Activated T-helper 17 cell treated with anti-CD3 and anti-CD28 coated beads, Interleukin-2, amount 50 U/mL, for 72 hours (primary cell): ENCODE data around the gene MKI67. TPM values are rescaled to one million over a fixed set of nuclear protein-coding genes. Genes with fewer than 3 reads are reported as not detected.
"Not testable (repeated sequence)": the region's sequence is repeated elsewhere in the genome, so short reads cannot be mapped to it uniquely, and the experiment has no call there.

Experiments
- ATAC-seq: fragments of 150-1000 bp; cut with Tn5 transposase; replicated peaks from 2 replicates; pipeline ENCODE4 v1.10.0; 2021; ENCODE audit warnings: mild to moderate bottlenecking, moderate library complexity
- H3K27ac Mint-ChIP-seq: one replicate; pipeline ENCODE4 v1.8.0; 2022; ENCODE audit warnings: mixed read lengths
- H3K27me3 Mint-ChIP-seq: one replicate; pipeline ENCODE4 v1.8.0; 2022; ENCODE audit warnings: mixed read lengths
- H3K36me3 Mint-ChIP-seq: one replicate; pipeline ENCODE4 v1.8.0; 2022; ENCODE audit warnings: low read depth, mild to moderate bottlenecking, mixed read lengths
- H3K4me1 Mint-ChIP-seq: one replicate; pipeline ENCODE4 v1.8.0; 2022; ENCODE audit warnings: mixed read lengths
- H3K4me3 Mint-ChIP-seq: one replicate; pipeline ENCODE4 v1.8.0; 2022; ENCODE audit warnings: mild to moderate bottlenecking, mixed read lengths
- H3K9me3 Mint-ChIP-seq: one replicate; pipeline ENCODE4 v1.8.0; 2022; ENCODE audit warnings: mixed read lengths
- total RNA-seq, 2 donors: library from RNA; stranded (reverse); gene quantifications; one replicate each; pipeline ENCODE4 v1.2.3, GENCODE V29; 2022

Gene MKI67
- total RNA-seq, result 100 to 1,000 TPM; 262 to 281 TPM

GRCh38 chr10:128125944-128126764 is at the start of gene MKI67:
TSS of gene MKI67 (minus strand) at chr10:128126423. CDS start at chr10:128125667, 756 bp downstream.
- H3K36me3 Mint-ChIP-seq, result peaks cover 42% of the 10 kb centered on the region
- peak within 1 kb of the TSS; percentile 88 for H3K4me3 Mint-ChIP-seq
- H3K4me1 Mint-ChIP-seq, result peaks cover 10% of the 10 kb centered on the region
- peak within 1 kb of the TSS; percentile 87 for H3K27ac Mint-ChIP-seq
- H3K9me3 Mint-ChIP-seq, result no peaks in the 10 kb centered on the region
- peak; percentile 94 for ATAC-seq
- H3K27me3 Mint-ChIP-seq, result peaks cover 5% of the 10 kb centered on the region

GRCh38 chr10:128174581-128175559 is 48.6 kb upstream of the MKI67 start:
- Mint-ChIP-seq H3K9me3 (peaks cover 3% of the 10 kb centered on the region), H3K27me3 (peaks cover 3% of the 10 kb centered on the region), H3K4me3 (no peak overlapping the region), H3K36me3 (no peaks in the 10 kb centered on the region), H3K27ac (no peak overlapping the region), H3K4me1 (no peaks in the 10 kb centered on the region)
- ATAC-seq, result no peak

GRCh38 chr10:128173386-128173785 is 47.2 kb upstream of the MKI67 start:
- peaks cover 3% of the 10 kb centered on the region for H3K9me3 Mint-ChIP-seq
- no peak overlapping the region for H3K4me3 Mint-ChIP-seq
- no peaks in the 10 kb centered on the region for H3K4me1 Mint-ChIP-seq
- no peak for ATAC-seq
- no peak overlapping the region for H3K27ac Mint-ChIP-seq
- H3K27me3 Mint-ChIP-seq, result peaks cover 6% of the 10 kb centered on the region
- H3K36me3 Mint-ChIP-seq, result no peaks in the 10 kb centered on the region

- H3K27ac Mint-ChIP-seq, result no peak overlapping the region
- H3K4me3 Mint-ChIP-seq, result no peak overlapping the region
- no peaks in the 10 kb centered on the region for H3K36me3 Mint-ChIP-seq
- H3K27me3 Mint-ChIP-seq, result peaks cover 6% of the 10 kb centered on the region
- H3K9me3 Mint-ChIP-seq, result peaks cover 3% of the 10 kb centered on the region
- no peaks in the 10 kb centered on the region for H3K4me1 Mint-ChIP-seq
- ATAC-seq, result no peak
Observed at GRCh38 chr10:128172756-128173155, 46.5 kb upstream of the MKI67 start.

- ATAC-seq, result no peak
- H3K36me3 Mint-ChIP-seq, result no peaks in the 10 kb centered on the region
- no peak overlapping the region for H3K27ac Mint-ChIP-seq
Observed at GRCh38 chr10:128169811-128170379, 43.7 kb upstream of the MKI67 start.

GRCh38 chr10:128167926-128168520 is 41.8 kb upstream of the MKI67 start:
- H3K9me3 Mint-ChIP-seq, result no peaks in the 10 kb centered on the region
- no peak for ATAC-seq
- H3K27me3 Mint-ChIP-seq, result peaks cover 6% of the 10 kb centered on the region
- no peak overlapping the region for H3K4me3 Mint-ChIP-seq
- no peak overlapping the region for H3K27ac Mint-ChIP-seq
- H3K4me1 Mint-ChIP-seq, result no peaks in the 10 kb centered on the region
- no peaks in the 10 kb centered on the region for H3K36me3 Mint-ChIP-seq

More at GRCh38 chr10:128169811-128170379, 43.7 kb upstream of the MKI67 start:
- Mint-ChIP-seq H3K27me3 (peaks cover 6% of the 10 kb centered on the region), H3K4me1 (no peaks in the 10 kb centered on the region), H3K4me3 (no peak overlapping the region), H3K9me3 (peaks cover 3% of the 10 kb centered on the region)

GRCh38 chr10:128167123-128167522 is 40.9 kb upstream of the MKI67 start:
- not testable (repeated sequence) for H3K27ac Mint-ChIP-seq, H3K9me3 Mint-ChIP-seq, H3K36me3 Mint-ChIP-seq, H3K4me3 Mint-ChIP-seq, ATAC-seq, H3K4me1 Mint-ChIP-seq, H3K27me3 Mint-ChIP-seq

- Mint-ChIP-seq H3K9me3 (no peaks in the 10 kb centered on the region), H3K4me3 (no peak overlapping the region), H3K4me1 (no peaks in the 10 kb centered on the region), H3K36me3 (no peaks in the 10 kb centered on the region), H3K27me3 (peaks cover 7% of the 10 kb centered on the region), H3K27ac (no peak overlapping the region)
- ATAC-seq, result no peak
Observed at GRCh38 chr10:128166151-128166550, 39.9 kb upstream of the MKI67 start.

- H3K27me3 Mint-ChIP-seq, result peaks cover 7% of the 10 kb centered on the region
- no peak overlapping the region for H3K27ac Mint-ChIP-seq
- H3K4me1 Mint-ChIP-seq, result no peaks in the 10 kb centered on the region
- ATAC-seq, result no peak
- no peak overlapping the region for H3K4me3 Mint-ChIP-seq
- H3K9me3 Mint-ChIP-seq, result no peaks in the 10 kb centered on the region
- no peaks in the 10 kb centered on the region for H3K36me3 Mint-ChIP-seq
Observed at GRCh38 chr10:128165536-128165935, 39.3 kb upstream of the MKI67 start.

GRCh38 chr10:128163701-128164100 is 37.5 kb upstream of the MKI67 start:
- no peak for ATAC-seq
- Mint-ChIP-seq H3K4me1 (no peaks in the 10 kb centered on the region), H3K27ac (no peak overlapping the region), H3K4me3 (no peak overlapping the region), H3K9me3 (no peaks in the 10 kb centered on the region), H3K36me3 (no peaks in the 10 kb centered on the region), H3K27me3 (peaks cover 9% of the 10 kb centered on the region)

- Mint-ChIP-seq H3K4me1 (no peaks in the 10 kb centered on the region), H3K4me3 (no peak overlapping the region), H3K9me3 (no peaks in the 10 kb centered on the region), H3K36me3 (no peaks in the 10 kb centered on the region), H3K27me3 (peaks cover 13% of the 10 kb centered on the region), H3K27ac (no peak overlapping the region)
- no peak for ATAC-seq
Observed at GRCh38 chr10:128161031-128161430, 34.8 kb upstream of the MKI67 start.

GRCh38 chr10:128160297-128160711 is 34.1 kb upstream of the MKI67 start:
- no peaks in the 10 kb centered on the region for H3K36me3 Mint-ChIP-seq
- H3K27ac Mint-ChIP-seq, result no peak overlapping the region
- H3K9me3 Mint-ChIP-seq, result no peaks in the 10 kb centered on the region
- no peaks in the 10 kb centered on the region for H3K4me1 Mint-ChIP-seq
- H3K27me3 Mint-ChIP-seq, result peaks cover 18% of the 10 kb centered on the region
- no peak overlapping the region for H3K4me3 Mint-ChIP-seq
- ATAC-seq, result no peak

- Mint-ChIP-seq H3K27me3 (peaks cover 18% of the 10 kb centered on the region), H3K4me3 (no peak overlapping the region), H3K36me3 (no peaks in the 10 kb centered on the region), H3K27ac (no peak overlapping the region), H3K4me1 (no peaks in the 10 kb centered on the region), H3K9me3 (no peaks in the 10 kb centered on the region)
- ATAC-seq, result no peak
Observed at GRCh38 chr10:128158021-128158795, 32.0 kb upstream of the MKI67 start.
